OCI-M2 (cell line): ENCODE data around the gene SIRPA.
"Not testable (repeated sequence)": the region's sequence is repeated elsewhere in the genome, so short reads cannot be mapped to it uniquely, and the experiment has no call there.

Source experiments
- DNase-seq: peaks from one replicate; lab custom pipeline; 2025; ENCODE audit not compliant: unreplicated experiment; lab: John Stamatoyannopoulos, UW

SIRPA gene

GRCh38 chr20:1906361-1907051, 11.3 kb downstream of the SIRPA start:
- no peak for DNase-seq

GRCh38 chr20:1907586-1907985, 12.4 kb downstream of the SIRPA start:
- DNase-seq, result no peak

- DNase-seq, result no peak
These were observed 13.0 kb downstream of the SIRPA start for GRCh38 chr20:1908191-1908590.

- no peak for DNase-seq
These were observed 13.9 kb downstream of the SIRPA start for GRCh38 chr20:1909097-1909496.

- DNase-seq, result no peak
These were observed 16.3 kb downstream of the SIRPA start for GRCh38 chr20:1911536-1911935.

- no peak for DNase-seq
These were observed 16.8 kb downstream of the SIRPA start for GRCh38 chr20:1912053-1912452.

GRCh38 chr20:1912646-1913045, 17.4 kb downstream of the SIRPA start:
- no peak for DNase-seq

GRCh38 chr20:1915233-1915632, 20.0 kb downstream of the SIRPA start:
- DNase-seq, result not testable (repeated sequence)

GRCh38 chr20:1915725-1916124, 20.5 kb downstream of the SIRPA start:
- no peak for DNase-seq

GRCh38 chr20:1917786-1918185, 22.6 kb downstream of the SIRPA start:
- DNase-seq, result no peak

- no peak for DNase-seq
These were observed 23.4 kb downstream of the SIRPA start for GRCh38 chr20:1918491-1919165.

- DNase-seq, result no peak
These were observed 25.0 kb downstream of the SIRPA start for GRCh38 chr20:1920252-1920651.

- DNase-seq, result no peak
These were observed 25.6 kb downstream of the SIRPA start for GRCh38 chr20:1920826-1921225.

GRCh38 chr20:1921985-1922384, 26.8 kb downstream of the SIRPA start:
- DNase-seq, result not testable (repeated sequence)

GRCh38 chr20:1922786-1923185, 27.6 kb downstream of the SIRPA start:
- DNase-seq, result no peak

- DNase-seq, result no peak
These were observed 30.0 kb downstream of the SIRPA start for GRCh38 chr20:1924910-1925861.

GRCh38 chr20:1926237-1926636, 31.0 kb downstream of the SIRPA start:
- DNase-seq, result no peak

- DNase-seq, result no peak
These were observed 32.0 kb downstream of the SIRPA start for GRCh38 chr20:1927217-1927616.

GRCh38 chr20:1928154-1928553, 32.9 kb downstream of the SIRPA start:
- no peak for DNase-seq

GRCh38 chr20:1928782-1929181, 33.6 kb downstream of the SIRPA start:
- DNase-seq, result no peak

- no peak for DNase-seq
These were observed 34.3 kb downstream of the SIRPA start for GRCh38 chr20:1929460-1929859.

GRCh38 chr20:1930165-1930564, 35.0 kb downstream of the SIRPA start:
- no peak for DNase-seq
